Measurements from ENCODE around the gene LOXL4.

GRCh38 chr10:98316661-98317060 is 48.7 kb upstream of the LOXL4 start:
- TF ChIP-seq CTCF (IDR thresholded peaks at IDR 0.05) (no peak), EP300 (IDR thresholded peaks at IDR 0.05) (no peak)
